PC-9 (cell line): ENCODE measurements around the gene ALDH4A1. TPM values are rescaled to one million over a fixed set of nuclear protein-coding genes. Genes with fewer than 3 reads are reported as not detected.
A peak's percentile ranks its signal among the peaks of the same experiment; 100 is the strongest.

ENCODE experiments used
- BruUV-seq: library from RNA; stranded (reverse); fragments of 400-500 nt; replicated peaks from 2 replicates; lab custom pipeline; 2021; lab: Mats Ljungman, UMichigan
- CTCF ChIA-PET: fragments of 300-600 bp; sonication (Branson Sonifier 250); formaldehyde crosslinking; loops from one replicate; lab custom pipeline; 2022; ENCODE audit warnings: antibody characterized with exemption; lab: Charles Lee
- POLR2A ChIA-PET: fragments of 300-600 bp; sonication (Branson Sonifier 250); formaldehyde crosslinking; loops from one replicate; lab custom pipeline; 2022; ENCODE audit warnings: antibody characterized with exemption; ENCODE audit not compliant: unreplicated experiment; lab: Charles Lee
- DNase-seq, 2 experiments: peaks; one replicate each; pipeline versions ENCODE4 v3.0.0 to v3.0.0-alpha.2; 2015 to 2022; ENCODE audit warnings: mixed read lengths in 1 of 2
- H2AFZ ChIP-seq: fragments of 200-600 bp; sonication (generic); 2 replicates; pipeline ENCODE4 v1.8.1; 2017; ENCODE audit warnings: antibody characterized with exemption
- H3F3A ChIP-seq: fragments of 200-600 bp; sonication (generic); 2 replicates; pipeline ENCODE4 v1.8.1; 2017; ENCODE audit warnings: antibody characterized with exemption, mild to moderate bottlenecking, low read depth; ENCODE audit not compliant: insufficient read depth
- H3K27ac ChIP-seq: fragments of 200-600 bp; sonication (generic); 2 replicates; pipeline ENCODE4 v1.6.1; 2016; ENCODE audit warnings: mixed run types
- H3K27me3 ChIP-seq: fragments of 200-600 bp; sonication (generic); 2 replicates; pipeline ENCODE4 v1.6.1; 2016; ENCODE audit warnings: low read depth, mixed run types; ENCODE audit not compliant: insufficient read depth
- H3K36me3 ChIP-seq: fragments of 200-600 bp; sonication (generic); 2 replicates; pipeline ENCODE4 v1.6.1; 2016; ENCODE audit warnings: low read depth, mixed run types
- H3K4me1 ChIP-seq: fragments of 200-600 bp; sonication (generic); replicated peaks from 2 replicates; pipeline ENCODE4 v1.6.1; 2016; ENCODE audit warnings: mixed run types; ENCODE audit not compliant: insufficient read depth
- H3K4me2 ChIP-seq: fragments of 200-600 bp; sonication (generic); 2 replicates; pipeline ENCODE4 v1.6.1; 2017; ENCODE audit warnings: mixed run types
- H3K4me3 ChIP-seq: fragments of 200-600 bp; sonication (generic); 2 replicates; pipeline ENCODE4 v1.6.1; 2016; ENCODE audit warnings: mixed run types
- H3K79me2 ChIP-seq: fragments of 200-600 bp; sonication (generic); 2 replicates; pipeline ENCODE4 v1.6.1; 2017; ENCODE audit warnings: low read depth, mixed run types
- H3K9me2 ChIP-seq: fragments of 200-600 bp; sonication (generic); 2 replicates; pipeline ENCODE4 v1.8.1; 2017; ENCODE audit warnings: mild to moderate bottlenecking; ENCODE audit not compliant: insufficient read depth
- H3K9me3 ChIP-seq: fragments of 200-600 bp; sonication (generic); 2 replicates; pipeline ENCODE4 v1.8.1; 2016; ENCODE audit warnings: low read depth; ENCODE audit not compliant: insufficient read depth
- H4K20me1 ChIP-seq: fragments of 200-600 bp; sonication (generic); 2 replicates; pipeline ENCODE4 v1.8.1; 2017; ENCODE audit not compliant: insufficient read depth
- CTCF ChIP-seq: fragments of 200-600 bp; sonication (generic); conservative IDR thresholded peaks from 2 replicates; pipeline ENCODE4 v1.6.1; 2017; ENCODE audit warnings: mixed run types, antibody characterized with exemption, mild to moderate bottlenecking, moderate library complexity
- EZH2 ChIP-seq: fragments of 200-600 bp; sonication (generic); IDR thresholded peaks from 2 replicates; pipeline ENCODE4 v1.8.0; 2017; ENCODE audit warnings: antibody characterized with exemption, low read depth
- intact Hi-C: fragments of 100-400 bp; cut with micrococcal nuclease; formaldehyde crosslinking; loops from one replicate; pipeline ENCODE4 v1.10.0; 2022; ENCODE audit not compliant: unreplicated experiment
- total RNA-seq: library from RNA; stranded (reverse); gene quantifications from 2 replicates; pipeline ENCODE4 v1.2.3, GENCODE V29; 2021

Gene ALDH4A1
- total RNA-seq, 1 experiment from 2014 or later = 15.0 TPM

GRCh38 chr1:18901147-18901951 lies 1.0 kb downstream of the ALDH4A1 start:
- no peaks in the 10 kb centered on the region for H4K20me1 ChIP-seq
- no peaks in the 10 kb centered on the region for H3K9me2 ChIP-seq
- H3K9me3 ChIP-seq = no peaks in the 10 kb centered on the region
- H3K36me3 ChIP-seq = no peaks in the 10 kb centered on the region
- H3K4me2 ChIP-seq = peak overlapping the region; percentile 83
- BruUV-seq = TSS peak; percentile 42
- no peaks in the 10 kb centered on the region for H3K27me3 ChIP-seq
- H3K4me3 ChIP-seq = peak overlapping the region; percentile 77
- POLR2A ChIA-PET = no interaction called here
- no peak for DNase-seq
- intact Hi-C loops = loop anchor here (10.0 kb wide), 1 partner anchor 53 kb away; the partner anchor contains the start of gene IFFO2
- no peaks in the 10 kb centered on the region for H3K79me2 ChIP-seq
- H3F3A ChIP-seq = peaks cover 14% of the 10 kb centered on the region
- TF ChIP-seq CTCF = no peak
- no peak for TF ChIP-seq EZH2
- CTCF ChIA-PET = no interaction called here
- no peak overlapping the region for H3K27ac ChIP-seq
- peaks cover 20% of the 10 kb centered on the region for H3K4me1 ChIP-seq
- no peak overlapping the region; the same call in 1 of the 2 replicates for H2AFZ ChIP-seq

DNA sequence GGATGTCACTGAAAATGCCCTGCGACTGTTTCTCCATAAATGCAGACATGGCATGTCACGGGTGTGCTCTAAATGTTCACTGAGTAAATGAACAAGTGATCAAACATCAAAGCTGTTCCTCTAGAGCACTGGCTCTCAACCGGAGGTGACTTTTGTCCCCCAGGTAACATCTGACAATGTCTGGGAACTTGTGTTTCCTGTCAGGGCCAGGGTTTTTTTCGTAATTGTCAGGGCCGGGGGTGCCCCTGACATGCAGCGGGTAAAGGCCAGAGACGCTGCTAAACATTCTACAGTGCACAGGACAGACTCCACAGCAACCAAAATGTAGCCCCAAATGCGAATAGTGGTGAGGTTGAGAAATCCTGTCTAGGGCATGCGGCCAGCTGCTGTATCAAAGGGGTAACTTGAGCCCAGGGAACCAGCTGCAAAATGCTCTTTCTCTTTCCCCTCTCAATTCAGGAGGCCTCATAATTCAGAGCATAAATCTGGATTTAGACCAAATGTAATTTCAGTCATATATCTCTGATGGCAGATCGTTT lies 2.0 kb downstream of the ALDH4A1 start:
- H3K36me3 ChIP-seq = no peaks in the 10 kb centered on the region
- DNase-seq = no peak
- no TSS peak for BruUV-seq
- H3F3A ChIP-seq = peaks cover 14% of the 10 kb centered on the region
- no peaks in the 10 kb centered on the region for H3K9me3 ChIP-seq
- TF ChIP-seq EZH2 (no peak), CTCF (no peak)
- no peaks in the 10 kb centered on the region for H3K9me2 ChIP-seq
- H3K79me2 ChIP-seq = no peaks in the 10 kb centered on the region
- H3K4me3 ChIP-seq = no peak overlapping the region
- no peak overlapping the region for H2AFZ ChIP-seq
- H3K4me2 ChIP-seq = no peak overlapping the region
- no peak overlapping the region for H3K27ac ChIP-seq
- peaks cover 20% of the 10 kb centered on the region for H3K4me1 ChIP-seq
- no peaks in the 10 kb centered on the region for H4K20me1 ChIP-seq
- ChIA-PET POLR2A (interaction anchor here (0.7 kb wide), 1 partner anchor 197 kb away, joined by 3 read pairs; no protein-coding TSS in a partner anchor), CTCF (interaction anchor here (0.6 to 0.7 kb wide), 2 partner anchors 16 to 109 kb away, joined by 4 read pairs; no protein-coding TSS in a partner anchor)
- H3K27me3 ChIP-seq = no peaks in the 10 kb centered on the region
- intact Hi-C loops = loop anchor here (10.0 kb wide), 1 partner anchor 54 kb away; the partner anchor contains the start of gene IFFO2

DNA sequence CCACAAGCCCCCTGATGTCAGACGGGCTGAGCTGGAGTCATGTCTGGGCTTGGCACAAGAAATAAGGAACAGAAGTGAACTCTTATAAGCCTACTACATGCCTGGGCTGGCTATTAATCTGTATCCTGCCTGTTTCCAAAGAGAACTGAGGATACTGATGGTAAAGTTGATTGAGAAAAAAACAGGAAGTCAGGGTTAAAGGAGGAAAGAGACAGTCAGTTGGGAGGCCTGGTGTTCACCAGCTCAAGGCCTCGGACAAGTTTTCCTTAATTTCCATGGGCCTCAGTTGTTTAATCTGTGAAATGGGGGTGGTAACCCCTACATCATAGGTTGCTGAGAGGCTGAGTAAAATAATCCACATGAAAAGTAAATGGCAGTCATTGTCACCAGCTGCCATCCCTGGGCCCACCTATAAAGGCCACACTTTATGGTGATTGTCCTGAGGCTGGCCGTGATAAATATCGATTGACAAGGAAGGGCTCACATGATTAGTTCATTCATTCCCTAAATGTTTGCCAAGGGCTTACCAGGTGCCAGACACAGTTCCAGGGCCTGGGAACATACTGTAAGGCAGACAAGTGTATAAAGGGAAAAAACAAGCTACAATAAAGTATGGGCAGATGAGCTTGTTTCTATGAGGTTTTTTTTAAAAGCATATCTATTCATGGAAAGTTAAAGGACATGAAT lies 2.8 kb downstream of the ALDH4A1 start:
- H3F3A ChIP-seq = peaks cover 14% of the 10 kb centered on the region
- H3K4me2 ChIP-seq = no peak overlapping the region
- DNase-seq = no peak
- no peak overlapping the region for H3K4me3 ChIP-seq
- no peak for TF ChIP-seq CTCF
- TF ChIP-seq EZH2 = no peak
- peaks cover 20% of the 10 kb centered on the region for H3K4me1 ChIP-seq
- H3K27ac ChIP-seq = no peak overlapping the region
- H3K27me3 ChIP-seq = no peaks in the 10 kb centered on the region
- no peaks in the 10 kb centered on the region for H3K36me3 ChIP-seq
- H4K20me1 ChIP-seq = no peaks in the 10 kb centered on the region
- no peak overlapping the region for H2AFZ ChIP-seq
- H3K9me3 ChIP-seq = no peaks in the 10 kb centered on the region
- H3K79me2 ChIP-seq = no peaks in the 10 kb centered on the region
- H3K9me2 ChIP-seq = no peaks in the 10 kb centered on the region
- BruUV-seq = no TSS peak
- ChIA-PET CTCF (interaction anchor here (0.6 to 0.7 kb wide), 2 partner anchors 15 to 109 kb away, joined by 4 read pairs; no protein-coding TSS in a partner anchor), POLR2A (interaction anchor here (0.6 to 0.7 kb wide), 3 partner anchors 22 to 198 kb away, joined by 3 to 5 read pairs (median 4); no protein-coding TSS in a partner anchor)
- intact Hi-C loops = loop anchor here (10.0 kb wide), 1 partner anchor 55 kb away; the partner anchor contains the start of gene IFFO2
